HG03066 (cell line): ENCODE data around the gene BHMT.
"Not testable (repeated sequence)": the region's sequence is repeated elsewhere in the genome, so short reads cannot be mapped to it uniquely, and the experiment has no call there.

Experiments used
- ATAC-seq: cut with Tn5 transposase; IDR thresholded peaks from one replicate; pipeline ENCODE4 v1.9.1; 2021; ENCODE audit warnings: low read depth; ENCODE audit not compliant: unreplicated experiment

The BHMT gene

GRCh38 chr5:79111960-79112702, 522 bp downstream of the BHMT start:
- ATAC-seq = no peak

GRCh38 chr5:79112703-79113058, 1.1 kb downstream of the BHMT start:
- ATAC-seq = no peak

GRCh38 chr5:79119486-79119885, 7.9 kb downstream of the BHMT start:
- no peak for ATAC-seq

- no peak for ATAC-seq
These were observed 8.6 kb downstream of the BHMT start for GRCh38 chr5:79120221-79120620.

- no peak for ATAC-seq
These were observed 11.4 kb downstream of the BHMT start for GRCh38 chr5:79122973-79123372.

- ATAC-seq = no peak
These were observed 13.0 kb downstream of the BHMT start for GRCh38 chr5:79124607-79125006.

GRCh38 chr5:79130781-79131180, 19.2 kb downstream of the BHMT start:
- ATAC-seq = no peak

- ATAC-seq = no peak
These were observed 21.6 kb downstream of the BHMT start for GRCh38 chr5:79133121-79133656.

GRCh38 chr5:79133657-79134451, 22.2 kb downstream of the BHMT start:
- no peak for ATAC-seq

- ATAC-seq = no peak
These were observed 24.4 kb downstream of the BHMT start for GRCh38 chr5:79135790-79136553.

- ATAC-seq = no peak
These were observed 25.0 kb downstream of the BHMT start for GRCh38 chr5:79136618-79137017.

GRCh38 chr5:79140553-79140952, 28.9 kb downstream of the BHMT start:
- no peak for ATAC-seq

GRCh38 chr5:79143684-79144379, 32.2 kb downstream of the BHMT start:
- no peak for ATAC-seq

- ATAC-seq = no peak
These were observed 35.5 kb downstream of the BHMT start for GRCh38 chr5:79147076-79147475.

- ATAC-seq = no peak
These were observed 37.8 kb downstream of the BHMT start for GRCh38 chr5:79149433-79149832.

GRCh38 chr5:79151942-79152671, 40.5 kb downstream of the BHMT start:
- no peak for ATAC-seq

GRCh38 chr5:79157305-79157704, 45.7 kb downstream of the BHMT start:
- ATAC-seq = no peak

GRCh38 chr5:79161647-79162046, 50.0 kb downstream of the BHMT start:
- not testable (repeated sequence) for ATAC-seq

- no peak for ATAC-seq
These were observed 56.4 kb downstream of the BHMT start for GRCh38 chr5:79168031-79168430.

GRCh38 chr5:79170661-79171060, 59.1 kb downstream of the BHMT start:
- ATAC-seq = no peak
